A549 (cell line): ENCODE data around the gene DIS3L2. TPM values are rescaled to one million over a fixed set of nuclear protein-coding genes. Genes with fewer than 3 reads are reported as not detected.

Experiments
- ATAC-seq, 2 experiments: fragments of 200-7000 bp in 1 of 2; fragments of >200 bp in 1 of 2; cut with Nextera tagmentation in 1 of 2; cut with Tn5 transposase in 1 of 2; 3 replicates each; pipeline versions ENCODE4 v1.8.0 to v1.9.1; 2018 to 2020; ENCODE audit warnings: mild to moderate bottlenecking in 1 of 2, moderate library complexity in 1 of 2
- CTCF ChIA-PET: fragments of 300-600 bp; sonication (Branson Sonifier 250); formaldehyde crosslinking; extraction: SDS; loops from one replicate; lab custom pipeline; 2021; ENCODE audit warnings: antibody characterized with exemption, inconsistent platforms; lab: Yijun Ruan, JAX
- POLR2A ChIA-PET: fragments of 350-600 bp; formaldehyde crosslinking; extraction: SDS; loops from one replicate; lab custom pipeline; 2021; ENCODE audit warnings: antibody characterized with exemption, inconsistent platforms; lab: Yijun Ruan, JAX
- DNase-seq, 2 experiments: peaks; one replicate each; pipeline versions ENCODE4 v3.0.0 to v3.0.0-alpha.2; 2011 to 2016; ENCODE audit warnings: low read depth in 1 of 2, low spot score in 1 of 2
- FAIRE-seq: peaks from 2 replicates; lab custom pipeline; 2011; peaks lifted over from hg19 to GRCh38; lab: Jason Lieb, UNC
- H3K27ac ChIP-seq, 2 experiments: fragments of >200 bp; sonication (Bioruptor Twin); formaldehyde crosslinking; 3 replicates each; pipeline ENCODE4 v1.5.1; 2016 to 2017
- H3K4me1 ChIP-seq: fragments of >200 bp; sonication (Bioruptor Twin); formaldehyde crosslinking; 3 replicates; pipeline ENCODE4 v1.6.1; 2016
- H3K4me2 ChIP-seq: fragments of >200 bp; sonication (Bioruptor Twin); formaldehyde crosslinking; 3 replicates; pipeline ENCODE4 v1.6.1; 2016
- H3K4me3 ChIP-seq: fragments of >200 bp; sonication (Bioruptor Twin); formaldehyde crosslinking; 3 replicates; pipeline ENCODE4 v1.5.1; 2016
- H3K9me3 ChIP-seq: fragments of >200 bp; sonication (Bioruptor Twin); formaldehyde crosslinking; 3 replicates; pipeline ENCODE4 v1.6.1; 2016
- CBX8 ChIP-seq: fragments of 200-600 bp; sonication (generic); IDR thresholded peaks from 2 replicates; pipeline ENCODE4 v1.6.1; 2016
- EHF ChIP-seq: fragments of 250-450 bp; sonication (Bioruptor Pico); IDR thresholded peaks from 2 replicates; pipeline ENCODE4 v1.5.0; 2020; ENCODE audit warnings: mild to moderate bottlenecking
- EHMT2 ChIP-seq: fragments of 200-600 bp; sonication (generic); IDR thresholded peaks from 2 replicates; pipeline ENCODE4 v1.6.1; 2016; ENCODE audit warnings: antibody characterized with exemption, low read depth, mild to moderate bottlenecking, moderate library complexity
- FOSB ChIP-seq: fragments of 250-450 bp; sonication (Bioruptor Pico); IDR thresholded peaks from 2 replicates; pipeline ENCODE4 v1.5.0; 2020; ENCODE audit warnings: mild to moderate bottlenecking, moderate library complexity
- HOXA7 ChIP-seq: fragments of 250-450 bp; sonication (Bioruptor Pico); IDR thresholded peaks from 2 replicates; pipeline ENCODE4 v1.5.0; 2020; ENCODE audit warnings: mild to moderate bottlenecking, moderate library complexity
- HOXB13 ChIP-seq: fragments of 250-450 bp; sonication (Bioruptor Pico); IDR thresholded peaks from 2 replicates; pipeline ENCODE4 v1.5.0; 2020; ENCODE audit warnings: low read depth, mild to moderate bottlenecking, moderate library complexity
- HOXB5 ChIP-seq: fragments of 250-450 bp; sonication (Bioruptor Pico); IDR thresholded peaks from 2 replicates; pipeline ENCODE4 v1.5.0; 2020; ENCODE audit warnings: mild to moderate bottlenecking, moderate library complexity
- JUNB ChIP-seq: fragments of >200 bp; sonication (Bioruptor Twin); formaldehyde crosslinking; IDR thresholded peaks from 2 replicates; pipeline ENCODE4 v1.6.1; 2016
- KDM5A ChIP-seq: fragments of 200-600 bp; sonication (generic); IDR thresholded peaks from 2 replicates; pipeline ENCODE4 v1.6.1; 2016; ENCODE audit warnings: antibody characterized with exemption, mild to moderate bottlenecking
- RAD21 ChIP-seq, 2 experiments: fragments of >200 bp in 1 of 2; sonication (Bioruptor Twin) in 1 of 2; formaldehyde crosslinking in 1 of 2; IDR thresholded peaks in 1 of 2; conservative IDR thresholded peaks in 1 of 2; 2 replicates in 1 of 2; 3 replicates in 1 of 2; pipeline ENCODE4 v1.6.1; 2012 to 2018; ENCODE audit warnings: inconsistent platforms in 1 of 2
- RARB ChIP-seq: fragments of 250-450 bp; sonication (Bioruptor Pico); IDR thresholded peaks from 2 replicates; pipeline ENCODE4 v1.8.0; 2021; ENCODE audit warnings: mild to moderate bottlenecking, moderate library complexity
- RFX5 ChIP-seq: fragments of 450-650 bp; IDR thresholded peaks from 2 replicates; pipeline ENCODE4 v1.7.1; 2014; ENCODE audit warnings: antibody characterized with exemption, mild to moderate bottlenecking, moderate library complexity
- TFCP2L1 ChIP-seq: fragments of 250-450 bp; sonication (Bioruptor Pico); IDR thresholded peaks from 2 replicates; pipeline ENCODE4 v1.5.0; 2021; ENCODE audit warnings: mild to moderate bottlenecking
- TP53 ChIP-seq: fragments of 250-450 bp; sonication (Bioruptor Pico); IDR thresholded peaks from 2 replicates; pipeline ENCODE4 v1.5.0; 2021; ENCODE audit warnings: mild to moderate bottlenecking, moderate library complexity
- ZC3H11A ChIP-seq: fragments of 450-650 bp; IDR thresholded peaks from 2 replicates; pipeline ENCODE4 v1.6.1; 2014; ENCODE audit warnings: antibody characterized with exemption, mild to moderate bottlenecking
- WGBS: methylation state at CpG from one replicate; pipeline ENCODE4 v1.1.6; 2017; ENCODE audit errors: missing lambda C conversion rate; 5-methylcytosine and 5-hydroxymethylcytosine counted together
- polyA plus RNA-seq, 4 experiments: library from polyadenylated mRNA; depleted of rRNA in 3 of 4; stranded (reverse); fragments of >200 nt; fragmentation: RNase III in 1 of 4; extraction: RNeasy Plus Mini Kit Qiagen cat#74134 plus additional on column Dnase treatment in 1 of 4; gene quantifications; 2 replicates in 3 of 4; 3 replicates in 1 of 4; pipeline ENCODE4 v1.2.3, GENCODE V29; 2011 to 2017
- TF ChIP-seq, protein P1 (sequence below): fragments of >200 bp; sonication (Bioruptor Twin); formaldehyde crosslinking; IDR thresholded peaks from 3 replicates; pipeline ENCODE4 v1.5.1; 2016
- TF ChIP-seq, protein P2 (sequence below): fragments of 450-650 bp; IDR thresholded peaks from 2 replicates; pipeline ENCODE4 v1.6.1; 2014; ENCODE audit warnings: antibody characterized with exemption
- TF ChIP-seq, protein P3 (sequence below): fragments of 250-450 bp; sonication (Bioruptor Pico); IDR thresholded peaks from 2 replicates; pipeline ENCODE4 v1.5.0; 2021; ENCODE audit warnings: mild to moderate bottlenecking, moderate library complexity, borderline replicate concordance
- TF ChIP-seq, protein P4 (sequence below): fragments of >200 bp; sonication (Bioruptor Twin); formaldehyde crosslinking; IDR thresholded peaks from 2 replicates; pipeline ENCODE4 v1.6.1; 2016
- TF ChIP-seq, protein P5 (sequence below): IDR thresholded peaks from 2 replicates; pipeline ENCODE4 v1.6.1; 2012
- TF ChIP-seq, protein P6 (sequence below): fragments of 150-350 bp; IDR thresholded peaks from 2 replicates; pipeline ENCODE4 v1.6.1; 2014; ENCODE audit warnings: low read depth, mild to moderate bottlenecking, low read length
- TF ChIP-seq, protein P7 (sequence below): IDR thresholded peaks from 2 replicates; pipeline ENCODE4 v1.6.1; 2012; ENCODE audit warnings: low read depth, borderline replicate concordance

DIS3L2 gene
- polyA plus RNA-seq, 2 of the 4 experiments (the other 2 are of a cell fraction) = 14.9 to 15.4 TPM

DNA sequence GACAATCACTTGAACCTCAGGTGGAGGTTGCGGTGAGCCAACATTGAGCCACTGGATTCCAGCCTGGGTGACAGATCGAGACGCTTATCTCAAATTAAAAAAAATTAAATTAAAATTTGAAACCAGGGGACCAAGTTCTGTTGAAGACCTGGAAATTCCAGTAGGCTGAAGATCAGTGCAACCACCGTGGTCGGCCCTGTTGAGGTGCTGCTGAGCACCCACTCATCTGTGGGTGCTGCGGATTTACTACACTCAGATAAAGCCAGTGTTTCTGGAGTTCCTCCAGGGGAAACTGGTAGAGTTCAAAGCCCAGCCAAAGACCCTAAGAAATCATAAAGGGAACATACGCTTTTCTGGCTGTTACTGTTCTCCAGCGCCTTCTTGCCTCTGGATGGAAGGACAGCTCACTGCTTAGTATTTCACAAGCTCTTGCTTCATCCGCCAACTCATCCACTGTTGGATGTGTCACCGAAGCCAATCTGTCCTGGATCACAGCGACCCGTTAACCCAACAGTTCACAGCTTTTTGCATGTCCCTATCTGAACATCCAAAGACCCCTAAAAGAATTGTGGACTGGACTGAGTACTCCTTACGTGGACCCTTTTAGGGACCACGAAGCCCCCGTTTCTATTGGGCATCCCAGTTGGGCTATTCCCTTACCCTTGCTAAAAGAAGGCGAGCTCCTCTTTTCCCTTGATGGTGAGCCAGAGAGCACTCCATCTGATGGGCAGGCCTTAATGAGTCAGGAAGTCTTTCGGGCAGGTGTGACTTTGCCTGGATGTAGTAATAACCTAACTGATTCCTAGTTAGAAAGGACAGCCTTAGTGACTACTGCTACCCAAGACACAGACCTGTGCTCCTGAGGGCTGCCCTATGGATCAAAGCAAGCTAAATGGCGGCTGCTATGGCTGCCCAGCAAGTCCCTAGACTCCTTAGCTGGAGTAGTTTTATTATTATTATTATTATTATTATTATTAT, 411.0 kb downstream of the DIS3L2 start:
- DNase-seq = no peak

DNA sequence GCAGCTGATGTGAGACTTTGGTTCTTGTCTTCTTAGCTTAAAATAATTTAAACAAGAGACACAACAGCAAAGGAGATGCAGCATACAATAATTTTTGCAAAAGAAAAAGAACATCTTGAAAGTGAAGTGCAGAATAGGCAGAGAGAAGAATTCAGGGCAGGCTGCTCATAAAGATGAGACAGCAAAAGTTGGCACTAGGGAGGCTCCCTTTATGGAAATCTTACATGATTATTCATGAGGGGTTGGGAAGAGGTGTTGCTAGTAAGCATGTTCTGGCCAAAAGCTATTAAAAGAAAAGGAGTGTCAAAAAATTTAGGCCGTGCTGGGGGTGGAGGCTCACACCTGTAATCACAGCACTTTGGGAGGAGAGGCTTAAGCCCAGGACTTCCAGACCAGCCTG, 412.8 kb downstream of the DIS3L2 start:
- no peak for FAIRE-seq
- WGBS = 86% methylated on average over 1 of the region's 1 CpG

More for the DNA sequence above, 411.0 kb downstream of the DIS3L2 start:
- H3K9me3 ChIP-seq = no peaks in the 10 kb centered on the region
- no peak overlapping the region for H3K27ac ChIP-seq
- no peak for ATAC-seq
- no peak overlapping the region for H3K4me2 ChIP-seq
- POLR2A ChIA-PET = no interaction called here
- H3K4me1 ChIP-seq = peaks cover 12% of the 10 kb centered on the region; the same call in 1 of the 3 replicates
- FAIRE-seq = no peak
- WGBS = 77% methylated on average over 18 of the region's 18 CpGs
- H3K4me3 ChIP-seq = no peak overlapping the region
- no peak for TF ChIP-seq HOXA7 (CRISPR knock-in tag)
- no peak for TF ChIP-seq FOSB
- TF ChIP-seq, protein P1, sequence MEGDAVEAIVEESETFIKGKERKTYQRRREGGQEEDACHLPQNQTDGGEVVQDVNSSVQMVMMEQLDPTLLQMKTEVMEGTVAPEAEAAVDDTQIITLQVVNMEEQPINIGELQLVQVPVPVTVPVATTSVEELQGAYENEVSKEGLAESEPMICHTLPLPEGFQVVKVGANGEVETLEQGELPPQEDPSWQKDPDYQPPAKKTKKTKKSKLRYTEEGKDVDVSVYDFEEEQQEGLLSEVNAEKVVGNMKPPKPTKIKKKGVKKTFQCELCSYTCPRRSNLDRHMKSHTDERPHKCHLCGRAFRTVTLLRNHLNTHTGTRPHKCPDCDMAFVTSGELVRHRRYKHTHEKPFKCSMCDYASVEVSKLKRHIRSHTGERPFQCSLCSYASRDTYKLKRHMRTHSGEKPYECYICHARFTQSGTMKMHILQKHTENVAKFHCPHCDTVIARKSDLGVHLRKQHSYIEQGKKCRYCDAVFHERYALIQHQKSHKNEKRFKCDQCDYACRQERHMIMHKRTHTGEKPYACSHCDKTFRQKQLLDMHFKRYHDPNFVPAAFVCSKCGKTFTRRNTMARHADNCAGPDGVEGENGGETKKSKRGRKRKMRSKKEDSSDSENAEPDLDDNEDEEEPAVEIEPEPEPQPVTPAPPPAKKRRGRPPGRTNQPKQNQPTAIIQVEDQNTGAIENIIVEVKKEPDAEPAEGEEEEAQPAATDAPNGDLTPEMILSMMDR = no peak
- no peak for TF ChIP-seq RFX5
- TF ChIP-seq KDM5A = no peak
- TF ChIP-seq RAD21 (conservative IDR thresholded peaks at IDR 0.05 in 1 of 2, IDR thresholded peaks at IDR 0.05 in 1 of 2) = no peak
- TF ChIP-seq EHMT2 = no peak
- TF ChIP-seq RARB (CRISPR knock-in tag) = no peak
- no peak for TF ChIP-seq EHF (CRISPR knock-in tag)
- TF ChIP-seq, protein P2, sequence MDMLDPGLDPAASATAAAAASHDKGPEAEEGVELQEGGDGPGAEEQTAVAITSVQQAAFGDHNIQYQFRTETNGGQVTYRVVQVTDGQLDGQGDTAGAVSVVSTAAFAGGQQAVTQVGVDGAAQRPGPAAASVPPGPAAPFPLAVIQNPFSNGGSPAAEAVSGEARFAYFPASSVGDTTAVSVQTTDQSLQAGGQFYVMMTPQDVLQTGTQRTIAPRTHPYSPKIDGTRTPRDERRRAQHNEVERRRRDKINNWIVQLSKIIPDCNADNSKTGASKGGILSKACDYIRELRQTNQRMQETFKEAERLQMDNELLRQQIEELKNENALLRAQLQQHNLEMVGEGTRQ = no peak
- no peak for TF ChIP-seq TFCP2L1 (CRISPR knock-in tag)
- no peak for TF ChIP-seq CBX8
- no peak for TF ChIP-seq JUNB
- TF ChIP-seq, protein P3, sequence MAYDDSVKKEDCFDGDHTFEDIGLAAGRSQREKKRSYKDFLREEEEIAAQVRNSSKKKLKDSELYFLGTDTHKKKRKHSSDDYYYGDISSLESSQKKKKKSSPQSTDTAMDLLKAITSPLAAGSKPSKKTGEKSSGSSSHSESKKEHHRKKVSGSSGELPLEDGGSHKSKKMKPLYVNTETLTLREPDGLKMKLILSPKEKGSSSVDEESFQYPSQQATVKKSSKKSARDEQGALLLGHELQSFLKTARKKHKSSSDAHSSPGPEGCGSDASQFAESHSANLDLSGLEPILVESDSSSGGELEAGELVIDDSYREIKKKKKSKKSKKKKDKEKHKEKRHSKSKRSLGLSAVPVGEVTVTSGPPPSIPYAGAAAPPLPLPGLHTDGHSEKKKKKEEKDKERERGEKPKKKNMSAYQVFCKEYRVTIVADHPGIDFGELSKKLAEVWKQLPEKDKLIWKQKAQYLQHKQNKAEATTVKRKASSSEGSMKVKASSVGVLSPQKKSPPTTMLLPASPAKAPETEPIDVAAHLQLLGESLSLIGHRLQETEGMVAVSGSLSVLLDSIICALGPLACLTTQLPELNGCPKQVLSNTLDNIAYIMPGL (CRISPR knock-in tag) = no peak
- CTCF ChIA-PET = interaction anchor here (0.5 to 1.5 kb wide), 7 partner anchors 32 to 637 kb away, joined by 3 to 4 read pairs (median 3); no protein-coding TSS in a partner anchor

More for the DNA sequence above, 412.8 kb downstream of the DIS3L2 start:
- TF ChIP-seq HOXB13 (CRISPR knock-in tag) (no peak), HOXB5 (no peak), TP53 (CRISPR knock-in tag) (no peak), ZC3H11A (no peak)
- TF ChIP-seq, protein P4, sequence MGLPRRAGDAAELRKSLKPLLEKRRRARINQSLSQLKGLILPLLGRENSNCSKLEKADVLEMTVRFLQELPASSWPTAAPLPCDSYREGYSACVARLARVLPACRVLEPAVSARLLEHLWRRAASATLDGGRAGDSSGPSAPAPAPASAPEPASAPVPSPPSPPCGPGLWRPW = no peak
- TF ChIP-seq, protein P5, sequence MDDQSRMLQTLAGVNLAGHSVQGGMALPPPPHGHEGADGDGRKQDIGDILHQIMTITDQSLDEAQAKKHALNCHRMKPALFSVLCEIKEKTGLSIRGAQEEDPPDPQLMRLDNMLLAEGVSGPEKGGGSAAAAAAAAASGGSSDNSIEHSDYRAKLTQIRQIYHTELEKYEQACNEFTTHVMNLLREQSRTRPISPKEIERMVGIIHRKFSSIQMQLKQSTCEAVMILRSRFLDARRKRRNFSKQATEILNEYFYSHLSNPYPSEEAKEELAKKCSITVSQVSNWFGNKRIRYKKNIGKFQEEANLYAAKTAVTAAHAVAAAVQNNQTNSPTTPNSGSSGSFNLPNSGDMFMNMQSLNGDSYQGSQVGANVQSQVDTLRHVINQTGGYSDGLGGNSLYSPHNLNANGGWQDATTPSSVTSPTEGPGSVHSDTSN = no peak
- TF ChIP-seq, protein P1 = no peak
- TF ChIP-seq, protein P6, sequence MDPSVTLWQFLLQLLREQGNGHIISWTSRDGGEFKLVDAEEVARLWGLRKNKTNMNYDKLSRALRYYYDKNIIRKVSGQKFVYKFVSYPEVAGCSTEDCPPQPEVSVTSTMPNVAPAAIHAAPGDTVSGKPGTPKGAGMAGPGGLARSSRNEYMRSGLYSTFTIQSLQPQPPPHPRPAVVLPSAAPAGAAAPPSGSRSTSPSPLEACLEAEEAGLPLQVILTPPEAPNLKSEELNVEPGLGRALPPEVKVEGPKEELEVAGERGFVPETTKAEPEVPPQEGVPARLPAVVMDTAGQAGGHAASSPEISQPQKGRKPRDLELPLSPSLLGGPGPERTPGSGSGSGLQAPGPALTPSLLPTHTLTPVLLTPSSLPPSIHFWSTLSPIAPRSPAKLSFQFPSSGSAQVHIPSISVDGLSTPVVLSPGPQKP = no peak
- TF ChIP-seq, protein P2 = no peak
- TF ChIP-seq, protein P7, sequence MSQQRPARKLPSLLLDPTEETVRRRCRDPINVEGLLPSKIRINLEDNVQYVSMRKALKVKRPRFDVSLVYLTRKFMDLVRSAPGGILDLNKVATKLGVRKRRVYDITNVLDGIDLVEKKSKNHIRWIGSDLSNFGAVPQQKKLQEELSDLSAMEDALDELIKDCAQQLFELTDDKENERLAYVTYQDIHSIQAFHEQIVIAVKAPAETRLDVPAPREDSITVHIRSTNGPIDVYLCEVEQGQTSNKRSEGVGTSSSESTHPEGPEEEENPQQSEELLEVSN = no peak
- TF ChIP-seq, all 56 proteins: peak for 0
- POLR2A ChIA-PET = no interaction called here
- CTCF ChIA-PET = interaction anchor here (0.7 to 1.3 kb wide), 2 partner anchors 11 to 38 kb away, joined by 3 to 4 read pairs; no protein-coding TSS in a partner anchor
- DNase-seq (no peak), ATAC-seq (no peak)
- Histone ChIP-seq H3K4me2 (no peak overlapping the region), H3K9me3 (no peaks in the 10 kb centered on the region), H3K27ac (no peak overlapping the region), H3K4me3 (no peak overlapping the region), H3K4me1 (peaks cover 8% of the 10 kb centered on the region)
